ENCODE results near the gene DACT2. TPM values are rescaled to one million over a fixed set of nuclear protein-coding genes. Genes with fewer than 3 reads are reported as not detected.

DACT2 gene
- total RNA-seq, 6 experiments from 2014 or later: 0.29 to 0.99 (median 0.86) TPM; not detected in 1

DNA sequence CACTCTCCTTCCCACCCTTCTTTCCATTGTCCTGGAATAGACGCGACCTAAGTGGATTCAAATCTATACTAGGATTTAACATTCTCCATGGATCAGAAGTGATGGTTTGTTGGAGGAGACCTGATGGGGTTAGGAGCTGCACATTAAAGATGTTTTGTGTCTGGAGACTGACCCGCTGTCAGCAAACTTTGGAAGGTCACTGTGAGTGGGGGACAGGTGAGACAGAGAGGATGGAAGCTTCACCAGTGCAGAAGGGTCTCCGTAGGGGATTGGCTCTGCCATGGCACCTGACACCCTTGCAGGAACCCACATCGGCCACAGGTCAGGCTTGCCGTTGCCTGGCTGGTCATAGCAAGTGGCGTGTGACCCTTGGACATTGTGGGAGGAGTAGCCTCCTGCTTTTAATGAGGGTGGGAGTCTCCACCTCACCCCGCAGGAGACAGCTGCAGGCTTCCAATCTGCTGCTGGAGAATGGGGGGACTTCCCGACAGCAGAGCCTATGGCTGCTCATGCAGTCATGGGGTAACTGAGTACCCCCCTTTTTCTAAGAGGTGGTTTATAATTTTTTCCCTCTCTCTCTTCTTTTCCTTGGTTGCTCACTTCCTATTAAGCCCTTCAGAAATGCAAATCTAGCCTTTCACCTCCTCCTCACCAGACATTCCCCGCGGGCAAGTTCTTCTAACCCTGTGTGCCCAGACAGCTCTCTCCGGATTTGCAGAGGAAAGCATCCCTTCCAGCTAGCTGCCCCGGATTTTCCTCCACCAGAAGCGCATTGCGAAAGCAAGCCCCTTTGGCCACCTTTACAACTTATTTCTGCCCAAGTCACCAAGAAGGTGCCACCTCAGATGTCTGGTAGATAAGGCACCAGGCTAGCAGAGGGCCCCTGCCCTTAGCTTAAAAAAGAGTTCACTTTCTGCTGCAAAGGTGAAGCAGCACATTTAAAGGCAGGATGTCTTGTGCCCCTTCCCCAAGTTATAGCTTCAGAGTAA is 53.5 kb downstream of the DACT2 start:
- Histone ChIP-seq H3K27ac (peak overlapping the region in 1 of 3 donors; percentile 1), H3K9me3 (no peaks in the 10 kb centered on the region), H3K4me3 (no peak overlapping the region), H3K4me1 (peaks cover 0 to 53% (median 26%) of the 10 kb centered on the region in 4 donors), H3K27me3 (no peaks in the 10 kb centered on the region), H3K36me3 (no peaks in the 10 kb centered on the region)
- ATAC-seq (peak; percentile 7 to 40 (median 18)), DNase-seq (no peak)
- TF ChIP-seq CTCF (IDR thresholded peaks at IDR 0.05): no peak
- intact Hi-C loops (cut with DNase I): no loop called here
- 56% methylated on average over 11 of the region's 15 CpGs for WGBS (ENCODE audit: insufficient coverage, low coverage, low lambda C conversion rate, missing lambda C conversion rate)

- H3K9me3 ChIP-seq: no peaks in the 10 kb centered on the region
- H3K36me3 ChIP-seq: no peaks in the 10 kb centered on the region
- no peak for DNase-seq
- TF ChIP-seq CTCF (IDR thresholded peaks at IDR 0.05) (no peak), POLR2A (IDR thresholded peaks at IDR 0.05) (no peak)
- H3K4me1 ChIP-seq: peaks cover 0 to 52% (median 28%) of the 10 kb centered on the region in 4 donors
- intact Hi-C loops (cut with DNase I): no loop called here
- H3K27me3 ChIP-seq: no peaks in the 10 kb centered on the region
- ATAC-seq: no peak
- no peak overlapping the region for H3K4me3 ChIP-seq
- WGBS (ENCODE audit: insufficient coverage, low coverage, low lambda C conversion rate, missing lambda C conversion rate): 66% methylated on average over 4 of the region's 15 CpGs
- peak overlapping the region in 2 of 3 donors; percentile 81 to 93 for H3K27ac ChIP-seq
Measured at GRCh38 chr6:168265394-168265793, 54.2 kb downstream of the DACT2 start.

- Histone ChIP-seq H3K4me3 (no peak overlapping the region), H3K27ac (peak overlapping the region; percentile 37 to 93 (median 81)), H3K9me3 (no peaks in the 10 kb centered on the region), H3K36me3 (no peaks in the 10 kb centered on the region), H3K27me3 (no peaks in the 10 kb centered on the region), H3K4me1 (peaks cover 0 to 51% (median 28%) of the 10 kb centered on the region in 4 donors)
- WGBS (ENCODE audit: insufficient coverage, low coverage, low lambda C conversion rate, missing lambda C conversion rate): 9% methylated on average over 16 of the region's 19 CpGs
- intact Hi-C loops (cut with DNase I): no loop called here
- ATAC-seq (peak; percentile 56 to 67 (median 59)), DNase-seq (peak; percentile 65 to 80 (median 78))
- TF ChIP-seq CTCF (IDR thresholded peaks at IDR 0.05) (no peak), POLR2A (IDR thresholded peaks at IDR 0.05) (no peak)
Measured at GRCh38 chr6:168264593-168265335, 54.8 kb downstream of the DACT2 start.

GRCh38 chr6:168263351-168263905 is 56.1 kb downstream of the DACT2 start:
- DNase-seq (no peak), ATAC-seq (no peak)
- H3K36me3 ChIP-seq: no peaks in the 10 kb centered on the region
- WGBS (ENCODE audit: insufficient coverage, low coverage, low lambda C conversion rate, missing lambda C conversion rate): 90% methylated on average over 4 of the region's 28 CpGs
- no peaks in the 10 kb centered on the region for H3K27me3 ChIP-seq
- H3K9me3 ChIP-seq: no peaks in the 10 kb centered on the region
- no peak for TF ChIP-seq POLR2A (IDR thresholded peaks at IDR 0.05)
- no peak for TF ChIP-seq CTCF (IDR thresholded peaks at IDR 0.05)
- H3K27ac ChIP-seq: peak overlapping the region in 2 of 3 donors; percentile 81 to 93
- no peak overlapping the region for H3K4me3 ChIP-seq
- intact Hi-C loops (cut with DNase I): no loop called here
- peaks cover 0 to 51% (median 28%) of the 10 kb centered on the region in 4 donors for H3K4me1 ChIP-seq

Measured in right lobe of liver (tissue), 6 donors.